K562 (cell line): Measurements from ENCODE around the gene UGT3A1. TPM values are rescaled to one million over a fixed set of nuclear protein-coding genes. Genes with fewer than 3 reads are reported as not detected.

ENCODE experiments used
- ATAC-seq: fragments of 200-7000 bp; cut with Tn5 transposase; 3 replicates; pipeline ENCODE4 v1.9.1; 2020; ENCODE audit warnings: moderate library complexity
- BruUV-seq: library from RNA; stranded (reverse); fragments of 400-500 nt; replicated peaks from 2 replicates; lab custom pipeline; 2021; lab: Mats Ljungman, UMichigan
- CTCF ChIA-PET: fragments of 300-600 bp; formaldehyde crosslinking; extraction: SDS; loops from one replicate; lab custom pipeline; 2021; ENCODE audit warnings: low intra/inter-chr PET ratio; lab: Yijun Ruan, JAX
- POLR2A ChIA-PET: fragments of 300-600, 350-650 bp; sonication (Branson Sonifier 250); formaldehyde crosslinking; extraction: SDS; loops from one replicate; lab custom pipeline; 2021; ENCODE audit warnings: antibody characterized with exemption, inconsistent platforms; lab: Yijun Ruan, JAX
- DNase-seq, 4 experiments: peaks; one replicate each; pipeline versions ENCODE4 v3.0.0 to v3.0.0-alpha.2; 2011 to 2018; ENCODE audit warnings: low spot score in 3 of 4, mixed read lengths in 3 of 4; ENCODE audit errors: extremely low read depth in 1 of 4
- FAIRE-seq: peaks from 2 replicates; lab custom pipeline; 2011; peaks lifted over from hg19 to GRCh38; lab: Jason Lieb, UNC
- H2AFZ ChIP-seq: 2 replicates; pipeline ENCODE4 v1.6.0; 2011; ENCODE audit warnings: low read depth, low read length, control low read depth, inconsistent platforms
- H3K27ac ChIP-seq: fragments of 200-600 bp; 3 replicates; pipeline ENCODE4 v1.8.0; 2011; ENCODE audit warnings: low read depth, mild to moderate bottlenecking, control low read depth, inconsistent platforms, low read length, moderate library complexity, mixed read lengths; ENCODE audit errors: extremely low read depth
- H3K27me3 ChIP-seq, 2 experiments: fragments of 300-600 bp in 1 of 2; 2 replicates in 1 of 2; 3 replicates in 1 of 2; pipeline versions ENCODE4 v1.6.0 to v1.8.0; 2011; ENCODE audit warnings: inconsistent platforms in 2 of 2, low read length in 2 of 2, mild to moderate bottlenecking in 1 of 2, mixed read lengths in 1 of 2, moderate library complexity in 1 of 2; ENCODE audit not compliant: control insufficient read depth in 2 of 2, insufficient read depth in 2 of 2
- H3K36me3 ChIP-seq: fragments of 300-600 bp; 3 replicates; pipeline ENCODE4 v1.8.0; 2011; ENCODE audit warnings: mild to moderate bottlenecking, low read length, inconsistent platforms; ENCODE audit not compliant: control insufficient read depth, insufficient read depth
- H3K4me1 ChIP-seq, 2 experiments: fragments of 200-600 bp in 1 of 2; replicated peaks in 1 of 2; 2 replicates in 1 of 2; 3 replicates in 1 of 2; pipeline versions ENCODE4 v1.5.1 to v1.8.0; 2011; ENCODE audit warnings: inconsistent platforms in 2 of 2, low read length in 2 of 2, mild to moderate bottlenecking in 1 of 2, mixed read lengths in 1 of 2, moderate library complexity in 1 of 2; ENCODE audit not compliant: control insufficient read depth in 2 of 2, insufficient read depth in 2 of 2
- H3K4me2 ChIP-seq: 2 replicates; pipeline ENCODE4 v1.6.1; 2011; ENCODE audit warnings: low read length, control low read depth, inconsistent platforms, mixed read lengths; ENCODE audit not compliant: insufficient read depth
- H3K4me3 ChIP-seq: fragments of 200-600 bp; sonication (generic), shearing (Covaris generic); 2 replicates; pipeline ENCODE4 v1.5.1; 2016; ENCODE audit warnings: control low read depth, inconsistent platforms
- H3K79me2 ChIP-seq: fragments of 200-600 bp; 3 replicates; pipeline ENCODE4 v1.8.0; 2011; ENCODE audit warnings: low read length, inconsistent platforms; ENCODE audit not compliant: control insufficient read depth, insufficient read depth
- H3K9ac ChIP-seq, 2 experiments: 2 replicates each; pipeline versions ENCODE4 v1.6.0 to v1.6.1; 2011; ENCODE audit warnings: low read depth in 2 of 2, low read length in 2 of 2, control low read depth in 1 of 2, inconsistent platforms in 1 of 2, mild to moderate bottlenecking in 1 of 2, mixed read lengths in 1 of 2; ENCODE audit not compliant: insufficient read depth in 1 of 2
- H3K9me1 ChIP-seq: one replicate; pipeline ENCODE4 v1.6.0; 2011; ENCODE audit warnings: inconsistent platforms, mild to moderate bottlenecking, low read length, moderate library complexity; ENCODE audit not compliant: control insufficient read depth, insufficient read depth
- H3K9me3 ChIP-seq: replicated peaks from 2 replicates; pipeline ENCODE4 v1.5.1; 2011; ENCODE audit warnings: low read depth, low read length, inconsistent platforms; ENCODE audit not compliant: control insufficient read depth, insufficient read depth
- H4K20me1 ChIP-seq: replicated peaks from 2 replicates; pipeline ENCODE4 v1.6.1; 2011; ENCODE audit warnings: low read length, inconsistent platforms, mixed read lengths; ENCODE audit not compliant: control insufficient read depth, insufficient read depth
- CBX2 ChIP-seq: fragments of 200-600 bp; sonication (generic); IDR thresholded peaks from one replicate; pipeline ENCODE4 v1.6.1; 2012; ENCODE audit warnings: mild to moderate bottlenecking, low read length, inconsistent platforms; ENCODE audit not compliant: insufficient read depth, poor library complexity, severe bottlenecking
- CTBP1 ChIP-seq: fragments of 450-650 bp; IDR thresholded peaks from 2 replicates; pipeline ENCODE4 v1.6.1; 2016; ENCODE audit warnings: borderline replicate concordance
- DLX4 ChIP-seq: fragments of 250-450 bp; sonication (Bioruptor Pico); IDR thresholded peaks from 2 replicates; pipeline ENCODE4 v1.6.1; 2021; ENCODE audit warnings: mild to moderate bottlenecking
- NCOA2 ChIP-seq, 2 experiments: fragments of 450-650 bp; IDR thresholded peaks; 2 replicates each; pipeline ENCODE4 v1.6.1; 2018; ENCODE audit warnings: mild to moderate bottlenecking in 2 of 2, moderate library complexity in 1 of 2; ENCODE audit not compliant: partially characterized antibody in 2 of 2
- SMAD2 ChIP-seq: fragments of 150-350 bp; IDR thresholded peaks from 2 replicates; pipeline ENCODE4 v1.6.1; 2014; ENCODE audit warnings: low read depth, mild to moderate bottlenecking, low read length
- SP1 ChIP-seq: sonication (generic); formaldehyde crosslinking; IDR thresholded peaks from 2 replicates; pipeline ENCODE4 v1.8.1; 2022; ENCODE audit warnings: mild to moderate bottlenecking, missing genetic modification reagents
- SRSF9 ChIP-seq: fragments of 200-400 bp; formaldehyde crosslinking; IDR thresholded peaks from 2 replicates; pipeline ENCODE4 v1.6.1; 2017; ENCODE audit warnings: low read depth, low read length, borderline replicate concordance
- TBL1XR1 ChIP-seq, 2 experiments: IDR thresholded peaks; 2 replicates each; pipeline ENCODE4 v1.6.1; 2012; ENCODE audit warnings: improper control_type of control experiment in 2 of 2, low read length in 2 of 2, mild to moderate bottlenecking in 1 of 2
- UBTF ChIP-seq, 2 experiments: IDR thresholded peaks; 2 replicates each; pipeline ENCODE4 v1.6.1; 2012; ENCODE audit warnings: improper control_type of control experiment in 2 of 2, low read depth in 2 of 2, low read length in 2 of 2, borderline replicate concordance in 1 of 2
- ZNF655 ChIP-seq: fragments of 250-450 bp; sonication (Bioruptor Pico); IDR thresholded peaks from 2 replicates; pipeline ENCODE4 v1.5.0; 2021
- ZNF76 ChIP-seq: fragments of 250-450 bp; sonication (Bioruptor Pico); IDR thresholded peaks from 2 replicates; pipeline ENCODE4 v1.4.0; 2020; ENCODE audit warnings: mild to moderate bottlenecking, moderate library complexity, borderline replicate concordance
- WGBS: fragments of 100-300 bp; shearing (Covaris generic); methylation state at CpG from one replicate; pipeline ENCODE4 v1.1.6; 2016; ENCODE audit warnings: low coverage, mixed read lengths; ENCODE audit not compliant: insufficient coverage; ENCODE audit errors: missing lambda C conversion rate; 5-methylcytosine and 5-hydroxymethylcytosine counted together
- in situ Hi-C: fragments of 300-500 bp; cut with MboI; formaldehyde crosslinking; loops from 4 replicates; pipeline ENCODE4 v1.15.0; 2018; ENCODE audit warnings: inconsistent platforms, mixed read lengths
- intact Hi-C: fragments of 100-400 bp; cut with micrococcal nuclease; formaldehyde crosslinking; loops from 2 replicates; pipeline ENCODE4 v1.14.2; 2022
- polyA plus RNA-seq, 8 experiments: library from polyadenylated mRNA; depleted of rRNA in 4 of 8; stranded (reverse) in 5 of 8; unstranded in 3 of 8; fragments of >200 nt; fragmentation: Nextera tagmentation in 2 of 8; fragmentation: Illumina TruSeq in 1 of 8; extraction: Ambion mirVana in 2 of 8; extraction: Trizol in 1 of 8; gene quantifications; 2 replicates each; pipeline versions ENCODE4 v1.2.1 to v1.2.3, GENCODE V29; 2011 to 2014; ENCODE audit warnings: inconsistent platforms in 1 of 8, missing spikeins in 1 of 8
- total RNA-seq, 7 experiments: library from RNA; depleted of rRNA in 6 of 7; stranded (reverse); fragments of >200 nt in 6 of 7; fragmentation: Illumina TruSeq in 2 of 7; extraction: Trizol in 2 of 7; gene quantifications; 2 replicates each; pipeline versions ENCODE4 v1.2.1 to v1.2.3, GENCODE V29; 2011 to 2021; ENCODE audit warnings: low replicate concordance in 1 of 7

UGT3A1 gene
- total and polyA plus RNA-seq, 9 of the 15 experiments (the other 6 are each of a cell fraction or from before 2014, with no cell fraction given): not detected

GRCh38 chr5:36007366-36007765 lies 16.2 kb upstream of the UGT3A1 start:
- Histone ChIP-seq H3K27ac (no peak overlapping the region), H3K4me3 (no peak overlapping the region), H3K9ac (no peak overlapping the region), H2AFZ (no peak overlapping the region), H3K27me3 (no peaks in the 10 kb centered on the region), H3K4me1 (no peaks in the 10 kb centered on the region), H4K20me1 (no peaks in the 10 kb centered on the region), H3K9me3 (no peaks in the 10 kb centered on the region), H3K36me3 (no peaks in the 10 kb centered on the region), H3K9me1 (no peaks in the 10 kb centered on the region), H3K4me2 (no peak overlapping the region), H3K79me2 (no peaks in the 10 kb centered on the region)
- no peak for ATAC-seq
- in situ Hi-C loops (no loop called here), intact Hi-C loops (no loop called here)
- ChIA-PET CTCF (no interaction called here), POLR2A (no interaction called here)
- no TSS peak for BruUV-seq
- FAIRE-seq: no peak
- no peak for DNase-seq
- no peak for TF ChIP-seq TBL1XR1 (IDR thresholded peaks at IDR 0.05; ENCODE audit: low read length in 2 of 2)
- TF ChIP-seq CBX2: no peak
- TF ChIP-seq ZNF76 (CRISPR knock-in tag): no peak
- no peak for TF ChIP-seq DLX4 (CRISPR knock-in tag)
- no peak for TF ChIP-seq SMAD2
- no peak for TF ChIP-seq CTBP1

GRCh38 chr5:36006163-36006562 lies 15.0 kb upstream of the UGT3A1 start:
- CTCF ChIA-PET: no interaction called here
- Histone ChIP-seq H3K4me3 (no peak overlapping the region), H3K4me2 (no peak overlapping the region), H3K4me1 (no peaks in the 10 kb centered on the region), H3K27me3 (no peaks in the 10 kb centered on the region), H3K79me2 (no peaks in the 10 kb centered on the region), H3K9me3 (no peaks in the 10 kb centered on the region), H3K27ac (no peak overlapping the region), H2AFZ (no peak overlapping the region), H4K20me1 (no peaks in the 10 kb centered on the region), H3K9me1 (no peaks in the 10 kb centered on the region), H3K36me3 (no peaks in the 10 kb centered on the region), H3K9ac (no peak overlapping the region)
- FAIRE-seq: no peak
- no peak for ATAC-seq
- BruUV-seq: no TSS peak
- DNase-seq: no peak
- POLR2A ChIA-PET: no interaction called here
- 0% methylated on average over 1 of the region's 1 CpG for WGBS
- intact Hi-C loops (no loop called here), in situ Hi-C loops (no loop called here)
- TF ChIP-seq NCOA2 (IDR thresholded peaks at IDR 0.05; ENCODE audit: partially characterized antibody in 2 of 2) (no peak), ZNF655 (CRISPR knock-in tag) (no peak), SRSF9 (no peak), UBTF (IDR thresholded peaks at IDR 0.05; ENCODE audit: borderline replicate concordance in 1 of 2, low read depth in 2 of 2, low read length in 2 of 2) (no peak), SP1 (CRISPR knock-in tag) (no peak)
